IPS-18a (cell line): ENCODE results near the gene THAP9.

Experiments used
- H3K27ac ChIP-seq: one replicate; pipeline ENCODE4 v1.5.1; 2013; ENCODE audit warnings: low read length
- H3K27me3 ChIP-seq: one replicate; pipeline ENCODE4 v1.6.1; 2013; ENCODE audit warnings: mild to moderate bottlenecking, low read length; ENCODE audit not compliant: control insufficient read depth, insufficient read depth
- H3K36me3 ChIP-seq: one replicate; pipeline ENCODE4 v1.6.1; 2013; ENCODE audit warnings: low read depth, low read length; ENCODE audit not compliant: control insufficient read depth
- H3K4me1 ChIP-seq: one replicate; pipeline ENCODE4 v1.6.1; 2013; ENCODE audit warnings: low read depth, low read length; ENCODE audit not compliant: control insufficient read depth
- H3K4me3 ChIP-seq: one replicate; pipeline ENCODE4 v1.5.1; 2013; ENCODE audit warnings: low read length
- H3K9ac ChIP-seq: one replicate; pipeline ENCODE4 v1.6.1; 2013; ENCODE audit warnings: mild to moderate bottlenecking, low read length, moderate library complexity
- H3K9me3 ChIP-seq: one replicate; pipeline ENCODE4 v1.6.1; 2013; ENCODE audit warnings: low read depth, low read length; ENCODE audit not compliant: control insufficient read depth

The THAP9 gene

DNA sequence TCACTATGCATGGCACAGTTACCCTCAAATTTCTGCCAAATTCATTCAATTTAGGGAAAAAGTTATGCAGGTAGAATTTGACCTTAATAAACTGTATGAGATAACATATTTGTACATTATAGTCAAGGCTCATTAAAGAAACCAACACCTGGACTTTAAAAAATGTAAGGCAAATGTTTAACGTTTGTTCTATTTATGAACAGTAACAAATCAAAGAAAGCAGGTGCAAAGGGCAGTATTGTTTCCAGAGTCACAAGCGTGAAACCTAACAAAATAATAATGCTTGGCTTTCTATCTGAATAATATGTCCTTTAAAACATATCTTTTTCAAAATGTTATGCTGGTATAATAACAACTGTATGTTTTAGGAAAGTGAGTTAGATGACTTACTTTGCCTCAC is 68.9 kb downstream of the THAP9 start:
- H3K36me3 ChIP-seq: peaks cover 13% of the 10 kb centered on the region
- H3K27me3 ChIP-seq: no peaks in the 10 kb centered on the region
- H3K4me3 ChIP-seq: no peak overlapping the region
- H3K4me1 ChIP-seq: no peaks in the 10 kb centered on the region
- no peak overlapping the region for H3K9ac ChIP-seq
- H3K27ac ChIP-seq: no peak overlapping the region
- no peaks in the 10 kb centered on the region for H3K9me3 ChIP-seq
